ENCODE measurements around the gene BCL7C.

The BCL7C gene

DNA sequence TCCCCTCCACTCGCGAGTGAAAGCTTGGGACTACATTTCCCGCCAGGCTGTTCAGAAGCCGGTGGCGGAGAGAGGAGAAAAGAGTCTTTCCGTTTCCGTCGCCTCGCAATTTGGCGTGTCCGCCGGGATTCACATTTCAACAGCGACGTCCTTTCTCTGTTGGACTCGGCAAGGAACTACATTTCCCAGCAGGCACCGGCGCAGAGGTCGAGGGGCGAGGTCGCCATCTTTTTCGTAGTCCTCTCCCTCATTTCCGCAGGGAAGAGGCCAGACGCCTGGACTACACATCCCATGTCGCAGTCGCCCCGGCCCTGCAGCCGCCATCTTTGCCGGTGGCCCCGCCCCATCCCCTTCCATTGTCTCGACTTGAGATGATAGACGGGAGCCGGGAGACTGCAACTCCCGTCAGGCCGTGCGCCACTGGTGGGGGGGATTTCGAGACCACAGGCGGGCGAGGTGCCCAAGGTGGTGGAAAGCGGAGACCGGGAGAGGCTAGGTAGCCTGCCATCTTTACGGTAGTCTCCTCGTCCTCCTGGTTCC lies 28.6 kb upstream of the BCL7C start:
- FAIRE-seq: peak; percentile 99

DNA sequence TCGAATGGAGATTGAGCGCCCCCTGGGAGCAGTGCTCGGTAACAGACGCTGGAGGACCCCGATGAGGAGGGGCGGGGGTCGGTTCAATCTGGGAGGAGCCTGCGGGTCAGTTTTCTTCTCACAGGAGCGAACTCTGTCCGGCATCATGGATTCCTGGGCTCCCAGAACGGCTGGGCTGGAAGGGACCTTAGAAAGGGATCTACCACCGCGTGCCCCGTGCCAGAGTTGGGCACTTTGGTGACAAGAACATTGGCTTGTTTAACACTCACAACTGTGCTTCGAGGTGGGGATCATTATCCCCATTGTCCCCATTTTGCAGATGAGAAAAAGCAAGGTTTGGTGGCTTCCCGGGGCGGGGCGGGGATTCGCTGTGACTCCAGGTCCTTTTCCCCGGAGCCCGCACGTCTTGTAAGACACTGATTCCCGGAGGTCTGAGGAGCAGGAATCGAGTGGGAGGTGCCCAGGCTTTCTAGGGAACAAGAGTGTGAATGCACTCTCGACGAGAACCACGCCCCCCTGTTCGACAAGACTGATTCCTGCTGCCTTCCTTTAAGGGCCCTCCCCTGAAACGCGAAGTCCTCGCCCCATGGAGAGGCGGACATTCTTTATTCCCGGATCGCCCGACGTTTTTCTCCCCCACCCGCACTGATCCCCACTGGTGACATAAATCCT lies 28.0 kb upstream of the BCL7C start:
- FAIRE-seq: peak; percentile 82

DNA sequence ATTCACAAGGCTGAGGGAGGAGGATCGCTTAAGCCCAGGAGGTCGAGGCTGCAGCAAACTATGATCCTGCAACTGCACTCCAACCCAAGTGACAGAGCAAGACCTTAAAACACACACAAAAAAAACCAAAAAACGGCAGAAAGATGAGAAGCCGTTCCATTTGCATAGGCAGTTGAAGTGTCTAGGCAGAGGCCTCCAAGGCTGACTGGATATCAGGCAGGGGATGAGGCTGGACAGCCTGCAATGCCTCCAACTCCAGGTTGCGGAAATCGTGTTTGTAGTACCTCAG lies 27.5 kb upstream of the BCL7C start:
- FAIRE-seq: no peak

DNA sequence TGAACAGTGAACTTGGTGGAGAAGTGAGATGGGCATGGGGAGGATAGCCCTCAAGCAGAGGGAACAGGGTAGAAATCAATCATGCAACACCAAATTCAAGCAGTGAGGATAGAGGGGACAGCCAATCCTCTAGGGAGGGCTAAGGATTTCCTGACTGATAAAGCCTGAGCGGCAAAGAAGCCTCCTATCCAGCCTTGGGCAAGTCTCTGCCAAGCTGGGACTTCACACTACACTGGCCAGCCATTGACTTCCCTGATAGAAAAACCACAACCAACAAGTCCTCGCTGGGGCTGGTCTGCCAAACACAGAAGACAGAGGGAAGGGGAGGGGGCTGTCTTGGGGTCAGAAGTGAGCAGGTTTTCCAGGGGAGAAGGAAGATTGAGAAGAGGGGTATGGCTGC lies 27.0 kb upstream of the BCL7C start:
- no peak for FAIRE-seq

DNA sequence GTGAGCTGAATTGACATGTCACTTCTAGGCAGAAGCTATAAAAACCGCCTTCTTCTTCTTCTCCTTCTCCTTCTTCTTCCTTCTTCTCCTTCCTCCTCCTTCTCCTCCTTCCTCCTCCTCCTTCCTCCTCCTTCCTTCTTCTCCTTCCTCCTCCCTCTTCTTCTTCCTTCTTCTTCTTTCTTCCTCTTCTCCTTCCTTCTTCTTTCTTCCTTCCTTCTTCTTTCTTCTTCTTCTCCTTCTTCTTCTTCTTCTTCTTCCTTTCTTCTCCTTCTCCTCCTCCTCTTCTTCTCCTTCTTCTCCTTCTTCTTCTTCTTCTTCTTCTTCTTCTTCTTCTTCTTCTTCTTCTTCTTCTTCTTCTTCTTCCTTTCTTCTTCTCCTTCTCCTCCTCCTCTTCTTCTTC lies 24.7 kb upstream of the BCL7C start:
- FAIRE-seq: no peak

DNA sequence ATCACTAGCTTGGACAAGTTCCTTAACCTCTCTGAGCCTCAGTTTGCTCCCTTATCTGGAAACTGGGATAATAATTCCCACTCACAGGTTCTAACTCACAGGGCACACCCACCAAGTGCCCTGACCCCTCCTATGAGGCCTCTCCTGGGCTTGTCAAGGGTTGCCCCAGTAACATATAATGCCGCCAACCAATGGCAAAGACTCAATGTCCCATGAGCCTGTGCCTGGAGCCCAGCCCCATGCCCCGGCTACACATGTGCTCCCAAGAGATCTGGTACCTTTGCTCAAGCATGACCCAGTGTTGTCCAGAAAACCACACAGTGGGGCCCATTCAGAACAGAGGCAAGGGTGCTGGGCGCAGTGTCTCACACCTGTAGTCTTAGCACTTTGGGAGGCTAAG lies 21.0 kb upstream of the BCL7C start:
- FAIRE-seq: no peak

DNA sequence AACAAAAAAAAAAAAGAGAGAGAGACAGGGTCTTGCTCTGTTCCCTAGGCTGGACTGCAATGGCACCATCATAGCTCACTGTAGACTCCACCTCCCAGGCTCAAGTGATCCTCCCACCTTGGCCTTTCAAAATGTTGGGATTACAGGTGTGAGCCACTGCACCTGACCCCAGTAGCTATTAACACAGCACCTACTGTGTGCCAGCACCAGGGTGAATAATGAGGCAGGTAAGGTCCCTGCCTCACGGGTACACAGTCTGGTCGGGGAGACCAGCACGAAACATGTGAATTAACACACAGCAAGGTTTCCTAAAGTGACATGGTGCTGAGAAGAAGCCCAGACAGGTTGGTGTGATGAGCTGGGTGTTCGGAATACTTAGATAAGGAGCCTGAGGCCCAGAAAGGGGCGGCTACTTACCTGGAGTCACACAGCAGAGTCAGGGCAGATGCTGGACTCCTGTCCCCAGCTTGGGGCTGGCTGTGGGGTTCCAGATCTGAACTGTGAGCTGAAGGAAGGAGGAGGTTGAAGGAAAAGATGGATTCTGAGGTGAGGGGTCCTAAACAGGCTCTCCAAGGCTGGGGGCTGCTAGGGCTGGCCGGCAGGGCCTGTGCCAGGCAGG lies 19.0 kb upstream of the BCL7C start:
- no peak for FAIRE-seq

DNA sequence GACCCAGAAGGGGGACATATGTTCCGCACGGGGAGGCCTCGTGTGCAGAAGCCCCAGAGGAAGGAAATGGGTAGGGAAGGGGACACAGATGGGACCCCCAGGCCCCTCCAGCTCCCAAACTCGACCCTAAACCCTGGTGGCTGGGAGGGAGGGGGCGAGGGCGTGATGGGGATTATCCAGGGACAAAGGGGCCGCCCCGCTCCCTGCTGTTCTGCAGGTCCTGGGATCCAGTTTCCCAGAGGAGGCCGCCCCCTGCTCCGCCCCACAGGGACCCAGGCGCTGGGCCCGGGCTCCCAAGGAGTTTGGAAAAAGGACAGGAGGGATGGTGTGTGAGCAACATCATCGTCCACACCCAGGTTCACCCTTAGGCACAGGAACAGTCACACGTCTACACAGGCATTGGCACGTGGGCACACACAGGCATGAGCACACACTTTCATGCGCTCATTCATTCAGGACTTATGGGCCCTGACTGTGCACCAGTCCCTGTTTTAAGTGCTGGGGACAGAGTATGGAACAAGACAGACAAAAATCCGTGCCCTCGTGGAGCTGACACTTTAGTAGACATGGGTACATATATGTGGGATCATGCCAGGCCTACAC lies 16.7 kb upstream of the BCL7C start:
- no peak for FAIRE-seq

DNA sequence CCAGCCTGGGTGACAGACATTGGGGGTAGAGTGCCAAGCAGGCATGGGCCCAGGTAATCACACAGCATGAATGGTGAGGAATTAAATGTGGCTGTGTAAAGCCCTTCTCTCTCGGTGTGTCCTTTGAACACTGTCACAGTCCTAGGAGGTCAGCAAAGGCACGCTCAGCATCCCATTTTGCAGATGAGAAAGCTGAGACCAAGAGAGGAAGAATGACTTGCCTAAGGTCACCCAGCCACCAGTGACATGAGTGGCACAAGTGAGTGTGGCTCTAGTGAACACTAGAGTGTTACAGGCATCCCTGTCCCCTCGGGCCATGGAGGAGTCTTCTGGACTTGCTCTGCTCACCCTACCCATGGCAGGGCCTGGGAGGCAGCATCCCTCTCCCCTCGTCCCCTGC lies 13.2 kb upstream of the BCL7C start:
- FAIRE-seq: no peak

DNA sequence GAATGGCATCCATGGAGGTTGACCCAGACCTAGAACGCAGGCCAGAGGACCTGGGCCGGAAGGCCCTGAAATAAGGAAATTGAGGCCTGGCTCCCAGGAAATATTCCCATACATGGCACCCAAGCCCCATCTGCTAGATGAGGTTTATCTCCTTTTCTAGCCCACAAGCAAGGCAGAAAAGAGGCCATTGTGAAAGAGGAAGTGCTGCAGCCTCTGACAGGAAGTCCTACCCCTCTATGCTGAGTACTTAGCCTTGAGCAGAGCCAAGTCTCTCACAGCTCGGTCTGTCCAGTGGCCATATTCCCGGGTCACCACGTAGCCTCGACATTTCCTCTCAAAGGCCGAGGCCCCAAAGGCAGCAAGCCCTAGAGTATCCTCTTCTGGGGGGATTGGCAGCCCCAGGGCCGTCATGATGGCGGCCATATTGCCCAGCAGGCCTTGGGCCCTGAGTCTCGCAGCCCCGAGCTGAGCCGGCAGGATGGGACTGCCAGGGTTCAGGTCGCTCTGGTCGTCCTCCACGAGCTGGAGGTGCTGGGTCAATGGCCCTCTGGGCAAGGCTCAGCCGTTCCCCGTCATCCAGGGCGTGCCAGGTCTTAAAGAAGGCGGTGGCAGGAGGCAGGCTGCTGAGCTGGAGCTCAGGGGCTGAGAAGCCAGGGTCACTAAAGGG lies 10.4 kb upstream of the BCL7C start:
- FAIRE-seq: no peak

DNA sequence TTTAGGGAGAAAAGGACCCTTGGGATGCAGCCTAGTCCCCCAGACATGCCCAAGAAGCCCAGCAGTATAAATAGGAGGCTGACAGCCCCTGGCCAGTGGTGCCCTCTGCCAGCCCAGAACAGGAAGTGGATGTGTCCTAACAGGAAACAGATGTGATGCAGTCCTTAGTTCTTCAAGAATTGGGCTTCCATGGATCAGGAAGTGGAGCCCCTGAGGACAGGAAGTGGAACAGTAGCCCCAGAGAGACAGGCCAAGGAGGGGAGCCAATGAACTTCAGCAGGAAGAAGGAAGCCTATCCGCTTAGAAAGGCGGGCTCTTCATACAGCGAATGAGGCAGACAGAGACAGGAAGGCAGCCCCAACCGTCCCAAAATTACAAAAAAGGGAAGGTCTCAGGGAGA lies 9.7 kb upstream of the BCL7C start:
- no peak for FAIRE-seq

DNA sequence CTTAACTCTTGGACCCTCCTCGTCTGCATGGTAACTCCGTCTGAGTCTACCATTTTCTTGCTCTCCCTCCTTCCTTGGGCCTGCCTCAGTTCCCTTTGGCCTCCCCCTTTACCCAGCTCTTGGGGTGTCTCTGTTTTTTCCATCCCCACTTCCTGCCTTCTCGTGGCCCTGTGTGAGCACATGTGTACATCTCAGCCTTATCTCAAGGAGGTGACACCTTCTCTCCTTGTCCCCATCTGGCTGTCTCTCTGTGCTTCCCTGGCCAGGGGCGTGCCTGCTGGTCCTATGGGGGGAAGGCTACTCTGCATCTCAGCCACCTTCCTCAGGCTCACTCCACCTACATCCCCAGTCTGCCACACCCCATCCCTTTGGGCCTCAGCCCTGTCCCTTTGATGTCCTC lies 9.1 kb upstream of the BCL7C start:
- FAIRE-seq: no peak

DNA sequence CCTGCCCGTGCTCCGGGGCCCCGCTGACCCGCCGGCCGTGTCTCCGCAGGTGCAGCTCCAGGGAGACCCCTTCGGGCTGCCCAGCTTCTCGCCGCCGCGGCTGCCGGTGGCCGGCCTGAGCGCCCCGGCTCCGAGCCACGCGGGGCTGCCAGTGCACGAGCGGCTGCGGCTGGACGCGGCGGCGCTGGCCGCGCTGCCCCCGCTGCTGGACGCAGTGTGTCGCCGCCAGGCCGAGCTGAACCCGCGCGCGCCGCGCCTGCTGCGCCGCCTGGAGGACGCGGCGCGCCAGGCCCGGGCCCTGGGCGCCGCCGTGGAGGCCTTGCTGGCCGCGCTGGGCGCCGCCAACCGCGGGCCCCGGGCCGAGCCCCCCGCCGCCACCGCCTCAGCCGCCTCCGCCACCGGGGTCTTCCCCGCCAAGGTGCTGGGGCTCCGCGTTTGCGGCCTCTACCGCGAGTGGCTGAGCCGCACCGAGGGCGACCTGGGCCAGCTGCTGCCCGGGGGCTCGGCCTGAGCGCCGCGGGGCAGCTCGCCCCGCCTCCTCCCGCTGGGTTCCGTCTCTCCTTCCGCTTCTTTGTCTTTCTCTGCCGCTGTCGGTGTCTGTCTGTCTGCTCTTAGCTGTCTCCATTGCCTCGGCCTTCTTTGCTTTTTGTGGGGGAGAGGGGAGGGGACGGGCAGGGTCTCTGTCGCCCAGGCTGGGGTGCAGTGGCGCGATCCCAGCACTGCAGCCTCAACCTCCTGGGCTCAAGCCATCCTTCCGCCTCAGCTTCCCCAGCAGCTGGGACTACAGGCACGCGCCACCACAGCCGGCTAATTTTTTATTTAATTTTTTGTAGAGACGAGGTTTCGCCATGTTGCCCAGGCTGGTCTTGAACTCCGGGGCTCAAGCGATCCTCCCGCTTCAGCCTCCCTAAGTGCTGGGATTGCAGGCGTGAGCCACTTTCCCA lies 8.4 kb upstream of the BCL7C start:
- no peak for FAIRE-seq

DNA sequence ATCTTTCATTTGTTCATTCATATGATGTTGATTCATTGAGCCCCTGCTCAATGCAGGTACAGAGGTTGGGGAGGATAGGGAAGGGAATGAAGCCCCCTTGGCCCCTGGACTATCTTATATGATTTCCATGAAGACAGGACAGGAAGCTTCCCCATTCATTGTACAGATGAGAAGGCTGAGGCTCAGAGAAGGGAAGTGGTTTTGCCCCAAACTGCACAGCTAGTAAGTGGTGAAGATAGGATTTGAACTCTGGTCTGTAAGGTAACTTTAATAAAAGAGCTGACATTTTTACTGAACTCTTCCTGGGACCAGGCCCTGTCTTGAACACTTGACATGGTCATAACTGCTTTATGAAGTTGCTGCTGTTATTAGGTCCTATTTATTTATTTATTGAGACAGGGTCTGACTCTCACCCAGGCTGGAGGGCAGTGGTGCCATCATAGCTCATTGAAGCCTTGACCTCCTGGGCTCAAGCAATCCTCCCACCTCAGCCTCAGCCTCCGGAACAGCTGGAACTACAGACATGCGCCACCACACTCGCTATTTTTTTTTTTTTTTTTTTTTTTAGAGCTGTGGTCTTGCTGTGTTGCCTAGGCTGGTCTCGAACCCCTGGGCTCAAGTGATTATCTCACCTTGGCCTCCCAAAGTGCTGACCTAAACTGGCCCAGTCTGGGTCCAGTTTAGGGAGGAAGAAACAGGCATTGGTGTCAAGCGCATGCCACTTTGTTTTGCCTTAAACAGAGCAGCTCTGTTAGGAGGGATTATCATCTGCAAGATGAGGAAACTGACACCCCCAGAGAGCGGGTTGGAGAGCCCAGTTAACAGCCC lies 7.5 kb upstream of the BCL7C start:
- FAIRE-seq: no peak

DNA sequence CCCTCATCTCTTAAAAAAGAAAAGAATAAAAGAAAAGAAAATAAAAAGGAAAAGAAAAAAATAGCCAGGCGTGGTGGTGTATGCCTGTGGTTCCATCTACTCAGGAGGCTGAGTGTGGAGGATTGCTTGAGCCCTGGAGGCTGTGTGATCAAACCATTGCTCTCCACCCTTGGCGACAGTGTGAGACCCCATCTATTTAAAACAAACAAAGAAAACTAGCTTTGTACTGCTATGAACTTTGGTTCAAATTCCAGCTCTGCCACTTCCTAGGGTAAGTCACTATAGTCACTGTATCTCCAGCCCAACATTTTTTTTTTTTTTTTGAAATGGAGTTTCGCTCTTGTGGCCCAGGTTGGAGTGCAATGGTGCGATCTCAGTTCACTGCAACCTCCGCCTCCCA lies 6.7 kb upstream of the BCL7C start:
- FAIRE-seq: no peak

DNA sequence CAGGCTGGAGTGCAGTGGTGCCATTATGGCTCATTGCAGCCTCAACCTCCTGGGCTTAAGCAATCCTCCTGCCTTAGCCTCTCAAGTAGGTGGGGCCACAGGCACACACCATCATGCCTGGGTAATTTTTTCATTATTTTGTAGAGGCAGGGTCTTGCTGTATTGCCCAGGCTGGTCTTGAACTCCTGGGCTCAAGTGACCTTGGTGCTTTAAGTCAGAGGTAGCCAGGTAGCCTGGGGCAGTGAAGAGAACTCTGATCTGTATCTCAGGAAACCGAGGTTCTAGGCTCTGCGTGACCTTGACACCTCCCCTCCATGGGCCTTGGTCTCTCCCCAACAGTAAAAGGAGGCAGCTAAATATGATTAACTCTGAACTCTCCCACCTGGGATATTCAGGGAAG lies 5.9 kb upstream of the BCL7C start:
- FAIRE-seq: no peak

DNA sequence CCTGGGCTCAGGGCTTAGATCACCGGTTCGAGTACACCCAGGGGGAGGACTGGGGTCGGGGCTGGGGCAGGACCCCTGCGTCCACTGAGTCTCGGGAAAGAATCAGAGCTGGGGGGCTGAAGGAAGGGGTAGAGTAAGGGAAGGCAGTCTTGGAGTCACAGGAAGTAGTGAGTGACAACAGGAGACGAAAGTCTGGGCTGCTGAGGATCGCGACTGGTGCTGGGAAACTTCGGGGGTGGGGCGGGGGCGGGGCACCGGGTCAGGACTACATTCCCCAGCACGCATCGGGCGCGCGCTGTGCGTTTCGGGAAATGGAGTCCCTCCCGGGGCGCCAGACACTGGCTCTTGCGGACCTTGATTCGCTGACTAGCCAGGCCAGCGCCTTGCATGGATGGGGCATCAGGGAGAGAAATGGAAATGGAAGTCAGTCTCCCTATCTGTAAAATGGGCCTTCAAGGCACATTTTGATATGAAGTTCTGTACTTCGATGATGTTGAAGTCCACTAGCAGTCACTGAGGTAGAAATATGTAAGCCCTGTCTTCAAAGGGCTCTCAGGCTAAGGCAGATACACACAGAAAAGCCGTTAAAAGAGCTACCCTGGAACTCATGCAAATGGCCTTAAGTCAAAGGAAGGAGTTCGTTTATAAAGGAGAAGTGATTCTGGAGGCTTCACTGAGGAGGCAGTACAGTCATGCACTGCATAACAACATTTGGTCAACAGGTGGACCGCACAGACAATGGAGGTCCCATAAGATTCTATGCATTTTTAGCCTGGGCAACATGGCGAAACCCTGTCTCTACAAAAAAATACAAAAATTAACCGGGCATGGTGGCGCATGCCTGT lies 3.2 kb upstream of the BCL7C start:
- no peak for FAIRE-seq

DNA sequence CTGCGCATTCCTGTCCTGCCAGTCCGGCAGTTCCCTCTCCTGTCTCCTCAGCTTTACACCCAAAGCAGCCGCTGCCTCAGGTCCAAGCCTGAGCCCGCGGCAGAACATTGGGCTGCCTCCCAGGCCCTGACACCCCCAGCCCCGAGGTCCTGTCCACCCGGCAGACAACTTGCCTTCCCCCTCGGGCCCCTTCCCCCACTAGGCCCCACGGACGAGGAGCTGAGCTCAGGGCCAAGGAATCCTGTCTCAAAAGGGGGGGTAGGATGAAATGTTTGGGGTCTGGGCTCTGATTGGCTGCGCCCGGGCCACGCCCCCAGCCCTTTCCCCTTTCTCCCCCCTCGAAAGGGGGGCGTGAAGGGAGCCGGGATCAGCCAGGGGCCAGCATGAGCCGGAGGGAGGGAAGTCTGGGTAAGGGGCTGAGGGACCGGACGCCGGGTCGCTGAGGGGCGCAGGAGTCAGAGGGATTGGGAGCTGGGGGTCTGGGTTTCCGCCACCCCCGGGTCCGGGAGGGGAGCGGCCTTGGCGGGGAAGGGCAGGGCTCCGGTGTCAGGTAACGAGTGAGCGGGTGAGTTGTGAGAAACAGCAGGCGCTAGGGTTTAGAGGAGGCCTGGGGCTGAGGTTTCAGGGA lies 2.5 kb upstream of the BCL7C start, which contains the start of gene CTF1:
Gene CTF1, plus strand, starts transcription at position 354 of the 628 bp plus-strand sequence. Its CDS starts 30 bp downstream, at position 384.
- FAIRE-seq: no peak

DNA sequence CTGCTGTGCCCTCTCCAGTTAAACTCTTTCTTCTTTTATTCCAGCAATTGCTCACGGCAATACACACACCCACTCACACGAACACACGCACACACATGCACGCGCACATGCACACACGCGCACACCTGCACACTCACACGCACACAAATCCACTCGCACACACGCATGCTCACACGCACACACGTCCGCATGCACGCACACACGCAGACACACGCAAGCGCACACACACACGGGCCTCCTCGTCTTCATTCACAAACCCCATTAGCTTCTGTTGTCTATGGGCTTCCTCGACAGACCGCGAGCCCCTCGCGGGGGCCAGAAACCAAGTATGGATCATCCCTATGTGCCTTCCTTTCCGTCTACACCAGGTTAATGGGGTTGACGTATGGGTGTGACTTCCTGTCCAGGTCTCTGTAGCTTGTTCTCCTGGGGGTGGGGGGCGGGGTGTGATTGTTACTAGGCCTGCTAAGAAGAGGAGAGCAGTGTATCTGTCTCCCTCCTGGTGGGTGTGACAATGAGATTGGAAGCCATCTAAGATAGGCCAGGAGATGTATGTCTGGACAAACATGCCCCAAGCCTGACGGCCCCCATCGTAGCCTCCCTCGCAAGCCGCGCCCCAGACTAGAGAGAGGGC lies 1.9 kb upstream of the BCL7C start:
- no peak for FAIRE-seq

Measured in A204.1 (cell line).